ENCODE measurements around the gene UROC1. TPM values are rescaled to one million over a fixed set of nuclear protein-coding genes. Genes with fewer than 3 reads are reported as not detected.

The UROC1 gene
- total RNA-seq, 2 experiments from 2014 or later: not detected

DNA sequence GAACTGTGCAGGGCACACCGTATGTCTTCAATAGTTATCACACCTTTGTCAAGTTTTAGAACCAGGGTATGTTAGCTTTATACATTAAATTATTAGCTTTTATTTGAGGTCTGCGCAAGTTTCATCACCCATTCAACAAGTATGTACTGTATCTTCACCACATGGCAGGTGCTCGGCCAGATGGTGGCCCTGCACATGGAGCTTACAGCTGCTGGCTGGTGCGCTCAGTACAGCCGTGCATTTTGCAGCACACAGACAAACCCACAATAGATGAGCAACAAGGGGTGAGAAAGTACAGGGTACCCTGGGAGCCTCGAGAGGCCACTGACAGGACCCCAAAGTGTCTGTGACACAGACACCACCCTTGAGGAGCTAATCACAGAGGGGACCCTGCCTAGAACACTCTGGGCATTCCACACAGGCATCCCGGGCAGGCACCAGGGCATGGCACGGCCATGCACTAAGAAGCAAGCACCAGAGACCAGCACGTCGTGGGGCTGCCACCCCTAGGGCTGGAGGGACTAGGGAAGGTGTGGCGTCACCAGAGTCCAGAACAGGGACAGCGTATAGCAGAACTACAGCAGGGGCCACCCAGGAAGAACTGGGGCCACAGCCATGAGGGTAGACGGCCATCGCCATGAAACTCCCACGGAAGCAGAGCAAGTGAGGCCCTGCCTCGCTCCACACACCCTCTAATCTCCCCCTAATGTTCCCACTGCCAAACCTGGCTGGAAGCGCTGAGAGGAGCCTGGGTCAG lies 69.3 kb downstream of the UROC1 start:
- no peak overlapping the region for H3K4me3 Mint-ChIP-seq
- no peaks in the 10 kb centered on the region for H3K4me1 Mint-ChIP-seq (ENCODE audit: low read depth)
- H3K36me3 Mint-ChIP-seq (ENCODE audit: low read depth): peaks cover 3% of the 10 kb centered on the region
- H3K9me3 Mint-ChIP-seq: no peaks in the 10 kb centered on the region
- CTCF ChIA-PET: interaction anchor here (0.6 to 0.7 kb wide), 2 partner anchors 13 to 14 kb away, joined by 3 read pairs; no protein-coding TSS in a partner anchor
- H3K27ac Mint-ChIP-seq: no peak overlapping the region
- H3K27me3 Mint-ChIP-seq (ENCODE audit: low read depth): no peaks in the 10 kb centered on the region
- intact Hi-C loops (cut with micrococcal nuclease): no loop called here
- DNase-seq: no peak

DNA sequence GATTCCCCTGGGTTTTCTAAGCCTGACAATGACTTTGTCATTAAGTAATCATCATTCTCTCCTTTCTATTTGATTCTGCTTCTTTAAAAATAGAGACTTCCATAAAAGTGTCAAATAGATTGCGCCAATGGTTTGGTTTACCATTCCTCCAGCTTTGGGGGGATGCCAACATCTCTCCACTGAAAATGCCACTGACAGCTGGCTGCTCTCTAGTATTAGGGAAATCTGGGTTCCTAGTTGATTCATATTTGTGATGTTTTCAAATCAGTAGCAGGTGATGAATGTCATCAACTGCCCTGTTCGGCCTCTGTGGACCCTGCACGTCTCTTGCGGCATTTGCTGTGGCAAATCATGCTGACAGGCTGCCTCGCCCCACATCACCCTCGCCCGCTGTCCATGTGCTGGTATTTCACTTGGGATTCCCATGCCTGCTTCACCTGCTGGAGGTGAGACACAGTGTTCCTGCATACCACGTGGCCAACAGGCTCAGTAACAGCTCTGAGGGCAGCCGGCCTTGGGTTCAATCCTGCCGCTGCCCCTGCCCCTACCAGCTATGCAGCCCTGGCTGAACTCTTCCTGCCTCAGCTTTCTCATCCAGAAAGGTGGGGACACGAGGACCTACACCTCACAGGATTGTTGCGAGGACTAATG lies 70.0 kb downstream of the UROC1 start:
- intact Hi-C loops (cut with micrococcal nuclease): no loop called here
- H3K4me3 Mint-ChIP-seq: no peak overlapping the region
- H3K9me3 Mint-ChIP-seq: no peaks in the 10 kb centered on the region
- H3K27ac Mint-ChIP-seq: no peak overlapping the region
- no peak for DNase-seq
- no peaks in the 10 kb centered on the region for H3K4me1 Mint-ChIP-seq (ENCODE audit: low read depth)
- CTCF ChIA-PET: interaction anchor here (0.7 kb wide), 1 partner anchor 14 kb away, joined by 3 read pairs; no protein-coding TSS in a partner anchor
- H3K27me3 Mint-ChIP-seq (ENCODE audit: low read depth): no peaks in the 10 kb centered on the region
- peaks cover 3% of the 10 kb centered on the region for H3K36me3 Mint-ChIP-seq (ENCODE audit: low read depth)

DNA sequence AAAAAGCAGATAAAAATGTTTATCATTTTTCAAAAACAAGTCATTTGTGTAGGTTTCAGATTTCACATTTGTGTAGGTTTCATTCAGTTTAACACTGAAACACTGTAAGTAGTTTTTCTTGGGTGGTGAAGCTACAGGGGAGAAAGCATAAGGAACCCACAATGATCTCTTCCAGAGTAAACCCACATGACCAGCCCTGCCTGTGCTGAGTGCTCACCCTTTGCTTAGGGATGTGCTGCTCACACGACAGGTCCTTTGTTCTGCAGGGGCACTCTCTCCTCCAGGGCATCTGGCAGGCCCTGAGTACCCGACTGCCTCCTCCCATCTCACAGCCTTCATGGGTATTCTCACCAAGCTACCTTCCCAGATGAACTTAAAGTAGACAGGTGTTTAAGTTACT lies 70.8 kb downstream of the UROC1 start:
- Mint-ChIP-seq H3K4me3 (no peak overlapping the region), H3K4me1 (ENCODE audit: low read depth) (no peaks in the 10 kb centered on the region), H3K36me3 (ENCODE audit: low read depth) (peaks cover 3% of the 10 kb centered on the region), H3K27ac (no peak overlapping the region), H3K9me3 (no peaks in the 10 kb centered on the region), H3K27me3 (ENCODE audit: low read depth) (no peaks in the 10 kb centered on the region)
- CTCF ChIA-PET: no interaction called here
- no peak for DNase-seq
- intact Hi-C loops (cut with micrococcal nuclease): no loop called here

DNA sequence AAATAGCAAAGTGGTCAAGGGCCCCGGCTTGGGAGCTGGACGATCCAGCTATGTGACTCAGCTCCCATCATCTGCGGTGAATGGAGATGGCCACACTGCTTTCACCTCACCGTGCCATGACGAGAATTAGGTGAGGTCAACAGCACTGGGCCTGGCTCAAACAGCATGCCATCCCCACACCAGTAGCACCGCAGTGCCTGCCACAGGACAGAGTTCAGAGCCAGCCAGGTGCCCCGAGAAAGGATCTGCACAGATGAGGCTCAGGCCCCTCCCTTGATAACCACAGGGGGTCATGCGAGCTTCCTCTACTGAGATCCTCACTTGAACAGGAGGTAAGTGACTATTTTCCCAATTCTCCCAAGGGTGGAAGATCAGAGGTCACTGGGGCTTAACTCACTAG lies 71.3 kb downstream of the UROC1 start:
- no peak for DNase-seq
- Mint-ChIP-seq H3K27ac (no peak overlapping the region), H3K27me3 (ENCODE audit: low read depth) (no peaks in the 10 kb centered on the region), H3K36me3 (ENCODE audit: low read depth) (peaks cover 3% of the 10 kb centered on the region), H3K9me3 (no peaks in the 10 kb centered on the region), H3K4me3 (no peak overlapping the region), H3K4me1 (ENCODE audit: low read depth) (no peaks in the 10 kb centered on the region)
- CTCF ChIA-PET: no interaction called here
- intact Hi-C loops (cut with micrococcal nuclease): no loop called here

DNA sequence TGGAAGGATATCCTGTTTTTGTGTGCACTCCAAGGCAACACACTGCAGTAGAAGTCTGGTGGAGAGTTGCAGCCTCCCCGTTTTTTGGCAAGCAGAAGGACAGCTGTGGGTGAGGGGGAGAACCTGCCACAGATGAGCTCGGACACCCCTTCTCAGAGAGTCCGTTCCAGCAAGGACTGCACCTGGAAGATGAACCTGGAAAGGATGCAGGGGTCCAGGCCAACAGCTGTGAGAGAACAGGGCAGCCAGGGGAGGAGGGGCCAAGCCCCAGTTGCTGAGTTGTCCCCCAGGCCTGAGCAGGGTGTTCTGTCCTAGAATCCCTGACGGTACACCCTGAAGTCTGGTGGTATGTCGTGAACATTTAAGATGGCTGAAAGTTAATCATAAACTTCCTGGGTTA lies 72.1 kb downstream of the UROC1 start:
- no peaks in the 10 kb centered on the region for H3K4me1 Mint-ChIP-seq (ENCODE audit: low read depth)
- H3K4me3 Mint-ChIP-seq: no peak overlapping the region
- DNase-seq: no peak
- CTCF ChIA-PET: no interaction called here
- no peaks in the 10 kb centered on the region for H3K27me3 Mint-ChIP-seq (ENCODE audit: low read depth)
- intact Hi-C loops (cut with micrococcal nuclease): no loop called here
- no peak overlapping the region for H3K27ac Mint-ChIP-seq
- H3K9me3 Mint-ChIP-seq: no peaks in the 10 kb centered on the region
- H3K36me3 Mint-ChIP-seq (ENCODE audit: low read depth): no peaks in the 10 kb centered on the region

DNA sequence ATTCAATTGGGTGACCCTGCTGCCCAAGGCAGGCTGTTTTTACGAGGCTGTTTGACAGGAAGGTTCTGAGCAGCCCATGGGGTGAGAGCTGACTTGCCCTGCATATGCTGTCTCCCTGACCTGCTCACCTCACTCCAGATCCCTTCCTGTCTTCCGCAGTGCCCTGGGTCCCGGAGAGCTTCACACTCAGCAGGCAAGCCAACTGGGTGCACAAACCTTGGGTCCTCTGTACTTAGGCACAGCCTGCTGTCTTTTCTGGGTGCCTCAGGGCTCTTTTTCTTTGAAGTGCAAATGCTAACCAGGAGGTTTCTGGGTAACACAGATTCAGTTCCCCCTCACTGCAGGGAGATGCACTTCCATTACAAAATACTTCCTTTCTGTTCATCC lies 74.7 kb downstream of the UROC1 start:
- intact Hi-C loops (cut with micrococcal nuclease): no loop called here
- CTCF ChIA-PET: no interaction called here
- Mint-ChIP-seq H3K4me1 (ENCODE audit: low read depth) (no peaks in the 10 kb centered on the region), H3K27ac (no peak overlapping the region), H3K27me3 (ENCODE audit: low read depth) (no peaks in the 10 kb centered on the region), H3K9me3 (no peaks in the 10 kb centered on the region), H3K4me3 (no peak overlapping the region), H3K36me3 (ENCODE audit: low read depth) (peaks cover 6% of the 10 kb centered on the region)
- no peak for DNase-seq

DNA sequence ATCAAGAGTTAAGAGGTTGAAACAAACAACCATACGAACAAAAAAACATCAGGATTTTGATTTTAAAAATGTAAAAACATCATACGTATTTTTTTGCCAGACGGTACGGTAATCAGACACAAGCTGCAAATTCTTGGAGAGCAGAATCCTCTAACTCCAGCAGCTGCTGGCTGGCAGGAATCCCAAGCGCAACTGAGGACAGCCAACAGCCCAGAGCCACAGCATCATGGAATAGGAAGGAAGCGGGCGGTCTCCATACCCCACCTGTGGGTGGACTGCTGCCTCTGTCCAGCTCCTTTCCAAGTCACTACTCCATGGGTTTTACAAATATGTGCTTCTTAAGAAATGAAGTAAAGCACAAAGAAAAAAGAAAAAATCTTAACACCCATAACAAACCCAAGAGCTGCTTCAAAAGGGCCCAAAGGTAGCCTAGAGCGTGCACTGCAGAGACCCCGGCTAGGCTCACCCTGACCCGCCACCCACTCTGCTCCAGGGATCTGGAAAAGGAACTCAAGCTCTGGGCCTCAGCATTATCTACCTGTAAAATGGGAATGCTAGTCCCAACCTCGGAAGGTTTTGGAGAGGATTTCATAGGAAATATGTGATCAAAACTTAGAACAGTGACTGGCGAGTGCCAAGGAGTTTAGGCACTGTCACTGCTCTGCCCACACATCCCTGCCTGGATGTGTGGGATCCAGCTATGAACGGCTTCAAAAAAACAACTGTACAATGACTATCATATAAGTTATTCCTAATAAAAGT lies 75.3 kb downstream of the UROC1 start:
- no peak for DNase-seq
- no peaks in the 10 kb centered on the region for H3K9me3 Mint-ChIP-seq
- H3K4me3 Mint-ChIP-seq: no peak overlapping the region
- peaks cover 7% of the 10 kb centered on the region for H3K36me3 Mint-ChIP-seq (ENCODE audit: low read depth)
- no peaks in the 10 kb centered on the region for H3K27me3 Mint-ChIP-seq (ENCODE audit: low read depth)
- CTCF ChIA-PET: no interaction called here
- no peak overlapping the region for H3K27ac Mint-ChIP-seq
- intact Hi-C loops (cut with micrococcal nuclease): no loop called here
- no peaks in the 10 kb centered on the region for H3K4me1 Mint-ChIP-seq (ENCODE audit: low read depth)

DNA sequence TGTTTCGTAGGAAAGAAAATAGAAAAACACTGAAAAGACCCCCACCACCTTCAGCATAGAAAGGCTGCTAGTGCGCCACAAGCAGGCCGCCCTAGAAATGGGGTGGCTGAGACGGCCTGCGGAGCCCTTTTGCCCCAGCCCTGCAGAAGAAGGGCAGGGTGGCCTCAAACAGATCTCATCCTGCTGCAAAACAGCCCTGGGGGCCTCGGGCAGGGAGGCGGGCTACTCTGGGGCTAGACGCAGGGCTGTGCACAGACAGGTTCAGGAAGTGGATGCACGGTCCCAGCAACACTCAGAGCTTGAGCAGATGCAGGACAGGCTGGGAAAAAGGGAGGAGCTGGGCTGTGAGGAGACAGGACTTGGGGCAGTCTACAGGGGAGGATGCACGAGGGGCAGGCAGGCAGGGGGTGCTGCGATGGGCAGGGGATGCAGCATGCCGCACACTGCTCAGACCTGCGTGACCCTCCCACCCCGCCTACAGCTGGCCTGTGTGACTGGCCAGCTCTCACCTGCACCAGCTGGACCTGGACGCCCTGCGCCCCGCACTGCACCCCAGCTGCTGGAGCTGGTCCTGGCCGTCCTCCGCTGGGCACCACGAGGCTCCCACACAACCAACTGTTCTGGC lies 76.2 kb downstream of the UROC1 start:
- CTCF ChIA-PET: no interaction called here
- intact Hi-C loops (cut with micrococcal nuclease): no loop called here
- no peak for DNase-seq
- Mint-ChIP-seq H3K9me3 (no peaks in the 10 kb centered on the region), H3K27ac (no peak overlapping the region), H3K4me3 (no peak overlapping the region), H3K27me3 (ENCODE audit: low read depth) (no peaks in the 10 kb centered on the region), H3K4me1 (ENCODE audit: low read depth) (no peaks in the 10 kb centered on the region), H3K36me3 (ENCODE audit: low read depth) (peaks cover 10% of the 10 kb centered on the region)

DNA sequence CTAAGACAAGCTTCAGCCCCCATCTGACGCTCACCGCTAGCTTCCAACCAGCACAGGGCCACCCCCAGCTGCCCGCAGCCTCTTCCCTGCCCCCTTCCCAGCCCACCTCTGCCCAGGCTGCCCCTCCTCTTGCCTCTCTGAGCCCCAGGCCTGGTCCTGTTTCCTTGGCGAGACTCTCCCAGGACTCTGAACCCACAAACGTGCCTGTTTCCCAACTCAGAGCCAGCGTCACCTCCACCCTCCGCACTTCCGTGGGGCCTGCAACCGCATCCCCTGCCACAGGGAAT lies 76.9 kb downstream of the UROC1 start:
- H3K36me3 Mint-ChIP-seq (ENCODE audit: low read depth): peaks cover 12% of the 10 kb centered on the region
- DNase-seq: no peak

DNA sequence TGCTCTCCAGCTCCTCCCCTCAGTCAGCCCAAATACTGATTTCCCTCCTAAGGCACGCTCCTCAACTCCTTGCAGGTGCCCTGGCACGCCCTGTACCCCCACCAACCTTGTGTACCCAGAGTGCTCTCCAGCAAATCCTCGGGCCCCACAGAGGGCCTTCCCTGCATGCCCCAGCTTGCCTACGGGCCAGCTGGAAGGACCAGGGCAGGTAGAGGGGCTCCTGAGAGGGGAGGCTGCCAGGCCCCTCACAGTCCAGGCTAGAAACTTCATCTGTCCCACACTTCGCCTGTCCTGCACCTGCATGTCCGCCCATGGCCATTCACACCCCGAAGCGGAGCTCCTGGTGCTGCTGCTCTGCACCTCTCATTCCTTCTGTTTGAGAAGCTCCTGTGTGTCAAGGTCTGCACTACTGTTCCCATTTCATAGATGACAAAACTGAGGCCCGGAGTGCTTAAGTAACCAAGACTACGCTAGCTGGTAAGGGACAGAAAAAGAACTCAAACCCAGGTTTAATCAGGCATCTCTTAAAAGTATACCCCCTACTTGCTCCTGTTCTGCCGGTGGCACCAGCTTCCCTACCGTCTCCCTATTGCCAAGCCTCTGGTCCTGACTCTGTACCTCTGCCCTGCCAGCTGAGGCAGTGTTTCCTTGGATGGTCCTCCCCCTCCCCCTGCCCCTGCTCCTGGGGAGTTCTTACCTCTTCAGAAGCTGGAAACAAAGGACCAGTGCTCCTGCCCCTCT lies 77.4 kb downstream of the UROC1 start:
- no peak overlapping the region for H3K4me3 Mint-ChIP-seq
- no peaks in the 10 kb centered on the region for H3K4me1 Mint-ChIP-seq (ENCODE audit: low read depth)
- DNase-seq: no peak
- intact Hi-C loops (cut with micrococcal nuclease): no loop called here
- peaks cover 12% of the 10 kb centered on the region for H3K36me3 Mint-ChIP-seq (ENCODE audit: low read depth)
- H3K9me3 Mint-ChIP-seq: no peaks in the 10 kb centered on the region
- H3K27ac Mint-ChIP-seq: no peak overlapping the region
- H3K27me3 Mint-ChIP-seq (ENCODE audit: low read depth): no peaks in the 10 kb centered on the region
- CTCF ChIA-PET: no interaction called here

More for the DNA sequence above, 76.9 kb downstream of the UROC1 start:
- intact Hi-C loops (cut with micrococcal nuclease): no loop called here
- CTCF ChIA-PET: no interaction called here
- Mint-ChIP-seq H3K27ac (no peak overlapping the region), H3K4me1 (ENCODE audit: low read depth) (no peaks in the 10 kb centered on the region), H3K27me3 (ENCODE audit: low read depth) (no peaks in the 10 kb centered on the region), H3K9me3 (no peaks in the 10 kb centered on the region), H3K4me3 (no peak overlapping the region)

DNA sequence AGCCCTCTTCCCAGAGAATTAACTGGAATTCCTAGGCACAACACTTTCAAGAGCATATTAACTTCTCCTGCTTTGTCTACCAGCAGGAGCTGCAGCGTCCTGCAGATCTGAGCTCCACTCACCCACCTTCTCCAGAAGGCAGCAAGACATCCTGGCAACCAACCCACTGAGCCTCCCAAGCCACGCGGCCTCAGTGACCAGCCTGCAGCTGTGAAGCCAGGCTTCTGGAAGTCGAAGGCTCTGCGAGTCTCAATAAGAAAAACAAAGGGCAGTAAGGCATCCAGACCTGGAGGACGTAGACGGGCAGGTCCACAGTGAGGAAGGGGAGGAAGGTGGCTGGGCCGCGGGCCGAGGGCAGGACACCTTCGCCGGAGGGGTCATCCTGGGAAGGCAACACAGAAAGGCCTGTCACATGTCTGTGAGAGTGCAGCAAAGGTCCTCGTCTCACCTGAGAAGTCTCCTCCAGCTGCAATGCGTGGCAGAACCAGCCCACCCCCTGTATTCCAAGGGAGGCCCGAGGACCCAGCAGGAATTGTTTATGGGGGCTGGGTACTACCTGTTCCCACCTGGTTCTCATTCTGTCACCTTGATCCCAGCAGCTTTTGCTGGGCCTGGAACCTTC lies 78.1 kb downstream of the UROC1 start:
- intact Hi-C loops (cut with micrococcal nuclease): no loop called here
- Mint-ChIP-seq H3K27me3 (ENCODE audit: low read depth) (no peaks in the 10 kb centered on the region), H3K4me1 (ENCODE audit: low read depth) (no peaks in the 10 kb centered on the region), H3K36me3 (ENCODE audit: low read depth) (peaks cover 16% of the 10 kb centered on the region), H3K9me3 (no peaks in the 10 kb centered on the region), H3K4me3 (no peak overlapping the region), H3K27ac (no peak overlapping the region)
- CTCF ChIA-PET: no interaction called here
- no peak for DNase-seq

DNA sequence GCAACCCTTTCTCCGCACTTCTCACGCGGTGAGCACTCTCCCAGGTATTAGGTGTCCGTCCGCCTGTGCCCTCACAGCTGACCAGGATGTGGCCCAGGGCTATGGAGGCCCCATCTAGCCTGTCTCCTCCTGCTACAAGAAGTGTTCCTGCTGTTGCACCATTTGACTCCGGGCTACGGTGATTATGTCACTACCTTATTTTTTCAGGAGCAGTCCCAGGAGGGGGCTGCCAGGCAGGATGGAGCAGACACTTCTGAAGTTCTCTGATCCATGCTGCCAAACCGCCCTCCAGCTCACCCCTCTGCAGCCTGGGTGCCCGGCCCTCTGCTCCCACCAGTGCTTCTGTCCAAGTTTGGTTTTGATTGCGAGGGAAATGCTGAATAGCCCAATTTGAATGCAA lies 78.8 kb downstream of the UROC1 start:
- no peak for DNase-seq
- Mint-ChIP-seq H3K4me1 (ENCODE audit: low read depth) (no peaks in the 10 kb centered on the region), H3K4me3 (no peak overlapping the region), H3K27ac (no peak overlapping the region), H3K36me3 (ENCODE audit: low read depth) (peaks cover 18% of the 10 kb centered on the region), H3K9me3 (no peaks in the 10 kb centered on the region), H3K27me3 (ENCODE audit: low read depth) (no peaks in the 10 kb centered on the region)
- intact Hi-C loops (cut with micrococcal nuclease): no loop called here
- CTCF ChIA-PET: no interaction called here

Data from activated naive CD4-positive, alpha-beta T cell treated with anti-CD3 and anti-CD28 coated beads for 36 hours (primary cell).